NK-92 treated with Interleukin-12 subunit alpha and Interleukin-12 subunit beta, amount 100 ng/mL, for 24 hours (cell line): ENCODE measurements around the gene PDAP1.
"Not testable (repeated sequence)": the region's sequence is repeated elsewhere in the genome, so short reads cannot be mapped to it uniquely, and the experiment has no call there.

Experiments
- DNase-seq: peaks from one replicate; lab custom pipeline; 2025; lab: John Stamatoyannopoulos, UW

PDAP1 gene, protein sequence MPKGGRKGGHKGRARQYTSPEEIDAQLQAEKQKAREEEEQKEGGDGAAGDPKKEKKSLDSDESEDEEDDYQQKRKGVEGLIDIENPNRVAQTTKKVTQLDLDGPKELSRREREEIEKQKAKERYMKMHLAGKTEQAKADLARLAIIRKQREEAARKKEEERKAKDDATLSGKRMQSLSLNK

DNA sequence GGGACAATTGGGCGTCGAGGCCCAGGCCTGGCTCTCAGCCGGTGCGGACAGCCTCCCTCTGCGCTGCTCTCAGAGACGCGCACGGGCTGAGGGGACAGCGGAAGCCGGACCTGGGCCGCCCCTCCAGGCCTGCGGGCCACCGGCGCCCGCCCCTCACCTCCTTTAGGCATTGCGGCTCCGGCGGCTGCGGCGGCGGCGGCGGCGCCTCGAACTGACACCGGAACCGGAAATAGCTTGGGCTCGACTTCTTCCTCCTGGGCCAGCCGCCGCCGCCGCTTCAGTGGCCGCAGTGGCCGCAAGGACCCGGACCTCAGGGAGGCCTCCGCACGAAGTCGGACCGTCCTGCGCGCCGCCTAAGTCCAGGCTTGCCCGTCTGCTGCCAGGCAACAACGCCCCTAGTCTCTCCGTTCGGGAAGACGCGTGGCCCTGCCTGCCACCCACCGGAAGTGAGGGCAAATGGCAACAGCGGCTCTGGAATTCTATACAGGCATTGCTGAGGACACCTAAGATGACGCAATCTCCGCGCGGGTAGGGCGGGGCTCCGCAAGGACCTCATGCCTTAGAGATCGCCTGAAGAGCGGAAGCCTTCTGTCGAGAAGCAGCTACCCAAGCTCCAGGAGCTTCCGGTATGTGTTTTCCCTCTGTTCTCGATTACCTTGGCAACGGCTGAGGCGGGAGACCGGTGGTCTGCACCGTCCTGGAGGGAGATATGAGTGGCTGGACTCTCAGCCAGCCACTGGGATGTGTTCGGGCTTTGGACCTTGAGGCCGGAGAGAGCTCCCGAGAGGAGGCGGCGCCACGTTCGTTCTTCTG lies at the start of gene PDAP1, which contains the start of gene BUD31:
PDAP1 (minus strand) TSS at position 219 of the 813 bp plus-strand sequence; CDS start at position 170, 49 bp downstream.
BUD31 (plus strand) TSS at position 591 of the 813 bp plus-strand sequence. CDS start 2,124 bp downstream, outside the sequence.
- DNase-seq, result peak; percentile 95

DNA sequence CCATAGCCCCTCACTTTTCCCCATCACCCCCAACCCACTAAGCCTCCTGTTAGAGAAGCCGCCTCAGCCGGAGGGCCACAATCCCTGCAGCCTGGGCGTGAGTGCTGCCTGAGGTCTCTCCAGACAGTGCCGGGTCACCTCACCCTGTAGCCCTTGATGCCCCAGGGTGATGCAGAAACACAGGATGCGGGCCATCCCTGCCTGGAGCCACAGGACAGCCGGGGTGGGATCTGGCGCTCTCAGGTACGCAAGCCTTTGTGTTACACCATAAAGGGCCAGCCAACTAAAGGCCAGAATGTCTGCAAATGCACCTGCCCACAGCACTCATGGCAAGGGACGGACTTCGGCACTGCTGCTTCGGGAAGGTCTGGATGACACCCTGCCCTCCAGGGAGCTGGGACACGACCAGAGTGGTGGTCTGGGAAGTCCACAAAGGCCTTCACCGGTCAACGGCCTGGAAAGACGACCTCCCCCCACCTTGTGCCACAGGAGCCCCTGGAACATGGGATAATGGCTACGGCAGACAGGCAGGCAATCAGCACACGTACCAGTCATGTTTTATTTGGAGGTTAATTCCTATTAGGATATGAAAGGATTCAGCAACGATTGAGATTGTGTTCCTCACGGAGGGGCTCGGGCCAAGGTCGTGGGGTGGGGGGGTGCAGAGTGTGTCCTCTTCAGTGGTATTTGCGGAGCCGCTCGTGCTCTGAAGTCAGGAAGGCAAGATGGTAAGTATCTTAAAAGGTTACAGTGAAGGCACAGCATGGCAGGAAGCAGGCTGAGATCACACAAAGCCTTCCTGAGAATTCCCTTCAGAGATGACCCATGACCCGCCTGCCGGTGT lies 49.5 kb upstream of the PDAP1 start:
- no peak for DNase-seq

DNA sequence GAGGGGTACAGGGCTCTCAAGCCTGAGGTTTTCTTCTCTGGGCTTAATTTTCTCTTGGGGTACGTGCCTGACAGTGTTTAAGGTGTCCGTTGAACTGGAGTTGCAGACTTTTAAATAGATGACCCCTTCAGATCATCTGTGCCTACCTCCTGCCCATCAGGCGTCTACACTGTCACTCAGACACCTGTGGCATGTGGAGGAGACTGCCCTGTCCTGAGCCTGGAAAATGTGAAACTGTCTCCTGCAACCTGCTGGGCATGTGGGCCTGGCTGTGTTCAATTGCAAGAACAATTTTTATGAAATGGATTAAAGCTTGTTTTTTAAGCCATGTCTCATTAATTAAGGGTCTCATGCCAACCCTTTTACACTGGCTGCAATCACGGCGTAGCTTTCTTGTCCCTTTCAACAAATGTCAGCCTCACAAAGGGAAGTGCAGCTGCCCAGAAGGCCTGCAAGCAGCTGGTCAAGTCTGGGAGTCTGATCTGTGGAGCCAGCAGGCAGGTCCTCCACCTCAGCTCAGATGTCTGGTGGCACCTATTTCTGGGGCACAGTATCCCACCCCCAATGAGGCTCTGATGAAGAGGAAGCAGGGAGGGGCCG lies 48.8 kb upstream of the PDAP1 start:
- DNase-seq, result no peak

DNA sequence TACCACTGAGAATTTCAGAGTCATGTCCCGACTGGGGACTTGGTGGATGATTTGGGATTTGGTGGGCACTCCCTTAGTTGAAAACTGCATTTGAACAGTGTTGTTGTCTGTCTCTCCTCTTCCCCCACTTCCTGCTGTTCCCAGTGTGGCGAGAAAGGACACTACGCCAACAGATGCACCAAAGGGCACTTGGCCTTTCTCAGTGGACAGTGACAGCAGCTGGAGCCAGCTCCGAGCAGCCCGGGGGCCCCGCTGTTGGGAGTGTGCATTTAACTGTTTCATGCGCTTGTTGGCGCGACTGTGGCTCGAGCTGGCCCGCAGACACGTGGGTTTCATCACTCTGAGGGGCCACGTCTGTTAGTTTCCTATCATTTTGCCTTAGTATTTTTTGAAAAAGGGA lies 47.9 kb upstream of the PDAP1 start:
- DNase-seq, result no peak

DNA sequence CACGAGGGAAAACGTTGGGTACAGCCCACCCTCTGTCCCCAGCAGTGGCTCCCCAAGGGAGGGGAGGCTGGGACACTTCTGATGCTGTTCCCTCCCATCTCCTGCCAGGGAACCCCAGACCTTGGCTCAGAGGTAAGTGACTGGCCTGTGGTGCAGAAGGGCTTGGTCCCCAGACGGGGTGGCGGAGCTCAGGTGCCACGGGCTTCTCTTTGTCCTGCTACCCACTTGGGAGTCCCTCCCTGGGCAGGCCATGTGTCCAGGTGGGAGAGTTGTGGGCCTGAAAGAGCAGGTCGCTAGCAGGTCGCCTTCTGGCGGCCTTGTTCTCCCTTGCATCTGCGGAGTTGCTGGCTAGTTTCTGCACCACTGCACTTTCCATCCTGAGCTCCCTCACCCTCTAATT lies 47.5 kb upstream of the PDAP1 start:
- DNase-seq, result no peak

DNA sequence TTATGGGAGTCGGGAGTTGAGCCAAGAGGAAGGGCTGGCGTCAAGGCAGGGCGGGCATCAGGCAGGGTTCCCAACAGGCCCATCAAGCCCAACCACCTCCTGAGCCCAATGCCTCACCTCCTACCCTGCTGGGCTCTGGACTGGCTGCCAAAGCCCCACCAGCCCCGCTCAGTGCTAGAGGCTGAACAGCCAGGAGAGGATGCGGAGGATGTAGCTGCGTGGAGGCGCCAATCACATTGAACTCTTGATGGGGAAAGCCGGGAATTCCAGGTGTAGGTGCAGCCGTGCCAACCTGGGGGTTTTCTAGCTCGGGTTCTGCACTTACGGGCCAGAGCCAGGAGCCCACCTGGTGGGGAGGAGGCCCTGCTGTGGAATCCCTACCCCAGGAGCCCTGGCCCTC lies 44.7 kb upstream of the PDAP1 start:
- DNase-seq, result no peak

DNA sequence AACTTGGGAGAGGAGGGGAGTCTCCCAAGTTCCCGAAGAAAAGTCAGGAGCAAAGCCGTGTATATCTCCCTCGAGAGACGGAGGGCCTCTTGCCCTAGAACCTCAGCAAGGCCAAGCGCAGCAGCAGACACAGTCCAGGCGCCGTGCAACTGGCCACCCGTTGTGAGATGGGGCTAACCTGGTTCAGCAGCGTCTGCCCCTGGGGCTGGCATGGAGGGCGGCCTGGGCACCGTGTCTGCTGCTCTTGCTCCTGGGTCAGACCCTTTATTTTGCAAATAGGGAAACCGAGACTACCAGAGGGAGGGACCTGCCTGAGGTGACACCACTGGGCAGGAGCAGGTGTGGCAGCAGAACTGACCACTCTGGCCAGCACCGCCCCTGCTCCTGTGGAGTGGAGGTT lies 44.1 kb upstream of the PDAP1 start:
- DNase-seq, result no peak

DNA sequence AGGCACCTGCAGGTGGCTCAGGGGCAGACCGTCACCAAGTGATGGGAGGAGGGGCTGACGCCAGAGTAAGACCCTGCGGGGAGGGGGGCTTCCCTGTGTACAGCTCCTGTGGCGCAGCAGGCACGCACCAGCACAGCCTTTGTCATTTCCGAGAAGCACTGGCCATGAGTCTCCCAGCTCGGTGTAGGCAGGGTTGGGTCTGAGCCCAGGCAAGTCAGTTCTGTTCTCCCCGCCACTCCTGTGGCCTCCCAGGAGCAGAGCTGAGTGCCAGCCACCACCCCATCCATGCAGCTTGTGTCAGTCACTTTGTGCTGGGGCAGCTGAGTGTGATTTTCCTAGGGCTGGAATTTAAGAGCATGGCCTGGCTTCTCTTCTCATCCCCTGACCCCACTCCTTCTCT lies 43.5 kb upstream of the PDAP1 start:
- DNase-seq, result no peak

DNA sequence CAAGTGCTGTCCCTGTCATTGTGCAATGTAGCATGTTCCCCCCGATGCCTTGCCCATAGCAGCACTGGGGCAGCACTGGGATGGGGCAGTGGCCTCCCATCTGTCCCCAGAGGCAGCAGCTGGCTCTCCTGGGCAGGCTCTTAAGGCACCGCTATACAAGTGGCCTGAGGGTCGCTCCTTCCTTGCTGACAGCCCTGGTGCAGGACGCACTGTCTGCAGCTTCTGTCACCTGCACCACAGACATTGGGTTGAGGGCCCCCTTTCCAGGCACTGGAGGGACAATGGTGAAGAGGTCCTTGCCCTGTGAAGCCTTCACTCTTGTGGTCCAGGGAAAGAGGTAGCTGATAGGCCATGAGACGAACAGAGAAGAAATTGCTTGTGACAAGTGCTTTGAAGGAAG lies 40.9 kb upstream of the PDAP1 start:
- no peak for DNase-seq

DNA sequence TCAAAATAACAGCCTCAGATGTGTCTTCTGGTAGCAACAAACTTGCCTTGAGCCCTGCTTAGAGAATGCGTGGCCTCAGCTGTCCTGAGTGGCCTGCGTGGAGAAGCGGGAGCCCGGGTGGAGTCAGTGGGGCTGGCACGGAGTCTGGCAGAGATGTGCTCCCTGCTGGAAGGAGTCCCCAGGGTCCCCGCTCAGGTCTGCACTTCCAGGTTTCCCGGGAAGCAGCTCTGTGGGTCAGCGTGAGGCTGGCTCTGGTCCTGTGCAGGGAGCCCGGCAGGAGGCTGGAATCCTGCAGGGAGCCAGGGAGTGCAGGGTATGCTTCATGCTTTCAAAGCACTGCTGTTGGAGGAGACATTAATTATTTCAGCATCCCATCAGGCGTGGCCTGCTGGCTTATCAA lies 40.5 kb upstream of the PDAP1 start:
- DNase-seq, result no peak

DNA sequence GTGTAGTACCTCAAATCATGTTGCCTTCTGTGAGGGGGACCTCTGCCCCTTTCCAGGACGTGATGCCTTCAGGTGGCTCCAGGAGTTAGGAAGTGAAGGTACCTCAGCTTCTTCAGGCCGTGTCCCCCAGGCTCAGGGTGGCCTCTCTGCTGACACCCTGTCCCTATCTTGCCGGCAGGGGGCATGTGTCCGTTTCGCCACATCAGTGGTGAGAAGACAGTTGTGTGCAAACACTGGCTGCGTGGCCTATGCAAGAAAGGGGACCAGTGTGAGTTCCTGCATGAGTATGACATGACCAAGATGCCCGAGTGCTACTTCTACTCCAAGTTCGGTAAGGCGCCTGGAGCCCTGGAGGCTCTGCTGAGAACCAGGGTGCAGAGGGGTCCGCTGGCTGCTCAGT lies 39.5 kb upstream of the PDAP1 start:
- no peak for DNase-seq

DNA sequence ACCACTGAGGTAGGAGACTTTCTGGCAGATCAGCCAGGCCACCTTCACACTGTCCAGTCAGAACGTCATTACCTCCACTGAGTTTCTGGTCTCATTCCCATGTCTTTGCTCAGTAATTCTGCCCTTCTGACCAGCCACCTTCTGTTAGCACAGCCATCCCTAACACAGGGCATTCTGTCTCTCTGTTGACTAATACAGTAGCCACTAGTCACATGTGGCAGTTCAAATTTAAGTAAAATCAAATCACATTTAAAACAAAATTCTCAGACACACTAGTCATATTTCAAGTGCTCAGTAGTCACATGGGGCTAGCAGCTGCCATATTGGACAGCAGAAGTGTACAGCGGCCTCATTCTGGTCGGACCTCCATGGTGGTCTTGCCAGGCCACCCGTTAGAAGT lies 37.7 kb upstream of the PDAP1 start:
- DNase-seq, result no peak

DNA sequence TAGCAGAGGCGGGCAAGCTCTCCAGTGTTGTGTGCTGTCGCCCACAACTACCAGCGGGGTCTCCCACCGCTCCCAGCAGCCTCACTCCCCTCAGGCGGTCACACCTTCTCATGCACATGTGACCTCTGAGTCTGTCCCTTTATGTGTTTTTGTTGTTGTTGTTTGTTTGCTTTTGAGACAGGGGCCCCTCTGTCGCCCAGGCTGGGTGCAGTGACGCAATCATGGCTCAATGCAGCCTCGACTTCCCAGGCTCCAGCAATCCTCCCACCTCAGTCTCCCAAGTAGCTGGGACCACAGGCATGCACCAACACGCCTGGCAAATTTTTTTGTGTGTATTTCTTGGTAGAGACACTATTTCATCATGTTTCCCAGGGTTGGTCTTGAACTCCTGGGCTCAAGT lies 31.8 kb upstream of the PDAP1 start:
- DNase-seq, result no peak

DNA sequence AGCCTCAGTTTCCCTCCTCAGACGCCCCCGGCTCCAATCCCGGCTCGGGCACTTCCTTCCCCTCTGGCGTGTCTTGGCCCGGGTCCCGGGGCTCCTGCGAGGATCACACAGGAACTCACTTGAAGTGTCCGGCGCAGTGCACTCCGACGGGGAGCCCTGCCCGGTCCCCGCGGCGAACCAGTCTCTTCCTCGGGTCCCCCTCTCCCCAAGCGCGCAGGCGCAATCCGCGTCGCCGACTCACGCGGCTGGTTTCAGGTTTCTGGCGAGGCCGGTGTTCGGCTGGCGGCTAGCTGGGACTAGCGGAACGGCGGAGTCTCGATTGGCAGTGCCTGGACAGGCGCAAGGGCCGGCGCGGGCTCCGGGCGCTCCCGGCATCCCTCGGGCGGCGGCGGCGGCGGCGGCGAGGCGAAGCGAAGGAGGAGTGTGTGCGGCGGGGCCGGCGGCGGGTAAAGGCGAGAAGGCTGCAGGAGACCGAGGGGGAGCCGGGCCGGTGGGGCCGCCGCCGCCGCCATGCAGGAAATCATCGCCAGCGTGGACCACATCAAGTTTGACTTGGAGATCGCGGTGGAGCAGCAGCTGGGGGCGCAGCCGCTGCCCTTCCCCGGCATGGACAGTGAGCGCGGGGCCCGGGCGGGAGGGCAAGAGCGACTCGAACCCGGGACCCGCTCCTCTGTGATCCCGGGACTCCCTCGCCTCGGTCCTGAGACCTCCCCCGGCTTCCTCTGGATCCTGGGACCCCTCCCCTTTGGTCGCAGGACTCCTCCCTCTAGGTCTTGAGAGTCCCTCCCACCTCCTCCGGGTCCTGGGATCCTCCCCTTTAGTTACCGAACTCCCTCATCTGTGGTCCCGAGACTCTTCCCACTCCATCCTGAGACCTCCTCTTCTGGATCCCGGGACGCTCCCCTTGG lies 30.4 kb upstream of the PDAP1 start, which contains the start of the genes CPSF4 and PTCD1:
CPSF4 (plus strand) TSS at position 371 of the 908 bp plus-strand sequence; CDS start at position 511, 140 bp downstream.
PTCD1 (minus strand) TSS at position 226 of the 908 bp plus-strand sequence. CDS start 3,556 bp downstream, outside the sequence.
- DNase-seq, result peak; percentile 96

DNA sequence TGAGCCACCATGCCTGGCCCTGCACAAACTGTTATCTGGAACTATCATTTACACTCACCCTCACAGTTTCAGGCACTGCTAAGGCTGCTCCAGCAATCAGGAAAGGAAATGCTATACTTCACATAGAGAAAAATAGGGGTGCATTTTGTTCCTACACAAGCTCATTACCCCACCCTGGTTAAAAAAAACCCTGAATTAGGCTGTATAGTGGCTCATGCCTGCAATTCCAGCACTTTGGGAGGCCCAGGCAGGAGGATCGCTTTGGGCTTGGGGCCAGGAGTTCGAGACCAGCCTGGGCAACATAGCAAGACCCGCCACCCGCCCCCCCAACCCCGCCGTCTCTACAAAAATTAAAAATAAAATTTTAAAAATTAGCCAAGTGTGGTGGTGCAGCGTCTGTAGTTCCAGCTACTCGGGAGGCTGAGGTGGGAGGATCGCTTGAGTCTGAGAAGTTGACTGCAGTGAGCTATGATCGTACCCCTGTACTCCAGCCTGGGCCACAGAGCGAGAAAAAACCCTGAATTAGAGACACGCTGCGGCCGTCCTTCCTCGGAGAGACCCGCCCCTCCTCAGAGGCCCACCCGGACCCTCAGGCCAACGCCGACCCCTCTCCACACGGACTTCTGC lies 29.7 kb upstream of the PDAP1 start:
- no peak for DNase-seq

DNA sequence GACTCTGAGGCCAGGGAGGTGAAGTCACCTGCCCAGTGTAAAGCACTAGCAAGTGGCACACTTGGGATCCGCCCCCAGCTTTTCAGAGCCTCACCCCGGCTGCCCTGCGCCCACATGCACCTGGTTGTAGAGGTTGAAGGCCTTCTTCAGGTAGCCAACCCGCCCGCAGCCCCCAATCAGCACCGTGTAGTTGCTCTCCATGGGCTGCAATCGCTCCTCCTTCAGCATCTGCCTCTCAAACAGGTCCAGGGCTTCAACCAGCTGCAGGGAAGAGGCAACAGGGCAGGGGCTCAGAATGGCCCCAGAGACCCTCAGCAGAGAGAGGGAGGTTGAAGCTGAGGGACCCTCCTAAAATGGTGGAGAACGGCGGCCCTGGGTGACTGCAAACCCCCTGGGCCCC lies 24.8 kb upstream of the PDAP1 start:
- DNase-seq, result no peak

DNA sequence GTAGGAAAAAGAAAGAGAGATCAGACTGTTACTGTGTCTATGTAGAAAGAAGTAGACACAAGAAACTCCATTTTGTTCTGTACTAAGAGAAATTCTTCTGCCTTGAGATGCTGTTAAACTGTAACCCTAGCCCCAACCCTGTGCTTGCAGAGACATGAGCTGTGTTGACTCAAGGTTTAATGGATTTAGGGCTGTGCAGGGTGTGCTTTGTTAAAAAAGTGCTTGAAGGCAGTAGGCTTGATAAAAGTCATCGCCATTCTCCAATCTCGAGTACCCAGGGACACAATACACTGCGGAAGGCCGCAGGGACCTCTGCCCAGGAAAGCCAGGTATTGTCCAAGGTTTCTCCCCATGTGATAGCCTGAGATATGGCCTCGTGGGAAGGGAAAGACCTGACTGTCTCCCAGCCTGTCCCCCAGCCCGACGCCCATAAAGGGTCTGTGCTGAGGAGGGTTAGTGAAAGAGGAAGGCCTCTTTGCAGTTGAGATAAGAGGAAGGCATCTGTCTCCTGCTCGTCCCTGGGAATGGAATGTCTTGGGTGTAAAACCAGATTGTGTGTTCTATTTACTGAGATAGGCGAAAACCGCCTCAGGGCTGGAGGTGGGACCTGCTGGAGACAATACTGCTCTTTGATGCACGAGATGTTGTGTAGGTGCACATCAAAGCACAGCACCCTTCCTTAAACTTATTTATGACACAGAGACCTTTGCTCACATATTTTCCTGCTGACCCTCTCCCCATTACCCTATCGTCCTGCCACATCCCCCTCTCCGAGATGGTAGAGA lies 23.6 kb upstream of the PDAP1 start:
- not testable (repeated sequence) for DNase-seq

DNA sequence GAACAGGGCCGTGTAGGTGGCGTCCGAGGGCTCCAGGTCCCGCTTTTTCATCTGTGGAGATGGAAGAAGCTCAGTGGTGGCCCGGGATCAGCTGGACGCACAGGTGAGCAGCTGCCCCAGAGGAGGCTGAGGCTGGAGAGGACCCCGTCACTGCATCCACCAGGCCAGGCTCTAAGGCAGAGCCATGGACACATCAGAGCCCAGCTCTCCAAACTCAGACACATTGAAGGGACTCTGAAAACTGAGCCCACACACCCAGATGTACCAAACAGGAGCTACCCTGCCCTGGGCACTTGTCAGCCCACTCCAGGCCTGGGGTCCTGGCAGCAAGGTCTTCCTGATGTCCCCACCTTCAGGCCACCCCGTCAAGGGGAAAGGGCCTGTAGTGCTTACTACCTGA lies 21.4 kb upstream of the PDAP1 start:
- DNase-seq, result no peak

DNA sequence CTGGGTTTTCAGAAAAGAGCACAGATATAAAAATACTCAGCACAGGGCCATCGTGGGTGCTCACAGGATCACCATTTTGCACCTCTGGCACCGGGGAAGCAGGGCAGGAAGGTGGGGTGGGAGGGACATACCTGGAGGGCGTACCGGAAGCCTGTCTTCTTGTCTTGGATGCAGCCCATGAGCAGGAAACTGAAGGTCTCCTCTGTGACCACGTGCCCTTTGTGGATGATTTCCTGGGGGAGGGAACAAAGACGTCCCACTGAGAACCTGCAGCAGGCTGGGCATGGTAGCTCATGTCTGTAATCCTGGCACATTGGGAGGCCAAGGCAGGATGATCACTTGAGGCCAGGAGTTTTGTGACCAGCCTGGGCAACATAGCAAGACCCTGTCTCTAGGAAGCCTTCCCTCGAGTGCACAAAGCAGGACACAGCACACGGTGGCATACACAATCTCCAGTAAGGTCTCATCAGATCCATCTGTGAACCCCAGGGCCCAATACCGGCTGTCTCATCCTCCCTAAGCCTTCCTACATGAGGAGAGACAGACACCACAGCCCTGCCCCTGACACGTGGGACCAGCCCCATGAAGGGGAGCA lies 20.7 kb upstream of the PDAP1 start:
- no peak for DNase-seq
